HG02943 (cell line): ENCODE measurements around the gene TMPO.
A peak's percentile ranks its signal among the peaks of the same experiment; 100 is the strongest.
"Not testable (repeated sequence)": the region's sequence is repeated elsewhere in the genome, so short reads cannot be mapped to it uniquely, and the experiment has no call there.

Experiments used
- ATAC-seq: cut with Tn5 transposase; IDR thresholded peaks from one replicate; pipeline ENCODE4 v1.9.1; 2021; ENCODE audit warnings: mild to moderate bottlenecking, low read depth, moderate library complexity; ENCODE audit not compliant: unreplicated experiment

TMPO gene, protein sequence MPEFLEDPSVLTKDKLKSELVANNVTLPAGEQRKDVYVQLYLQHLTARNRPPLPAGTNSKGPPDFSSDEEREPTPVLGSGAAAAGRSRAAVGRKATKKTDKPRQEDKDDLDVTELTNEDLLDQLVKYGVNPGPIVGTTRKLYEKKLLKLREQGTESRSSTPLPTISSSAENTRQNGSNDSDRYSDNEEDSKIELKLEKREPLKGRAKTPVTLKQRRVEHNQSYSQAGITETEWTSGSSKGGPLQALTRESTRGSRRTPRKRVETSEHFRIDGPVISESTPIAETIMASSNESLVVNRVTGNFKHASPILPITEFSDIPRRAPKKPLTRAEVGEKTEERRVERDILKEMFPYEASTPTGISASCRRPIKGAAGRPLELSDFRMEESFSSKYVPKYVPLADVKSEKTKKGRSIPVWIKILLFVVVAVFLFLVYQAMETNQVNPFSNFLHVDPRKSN

DNA sequence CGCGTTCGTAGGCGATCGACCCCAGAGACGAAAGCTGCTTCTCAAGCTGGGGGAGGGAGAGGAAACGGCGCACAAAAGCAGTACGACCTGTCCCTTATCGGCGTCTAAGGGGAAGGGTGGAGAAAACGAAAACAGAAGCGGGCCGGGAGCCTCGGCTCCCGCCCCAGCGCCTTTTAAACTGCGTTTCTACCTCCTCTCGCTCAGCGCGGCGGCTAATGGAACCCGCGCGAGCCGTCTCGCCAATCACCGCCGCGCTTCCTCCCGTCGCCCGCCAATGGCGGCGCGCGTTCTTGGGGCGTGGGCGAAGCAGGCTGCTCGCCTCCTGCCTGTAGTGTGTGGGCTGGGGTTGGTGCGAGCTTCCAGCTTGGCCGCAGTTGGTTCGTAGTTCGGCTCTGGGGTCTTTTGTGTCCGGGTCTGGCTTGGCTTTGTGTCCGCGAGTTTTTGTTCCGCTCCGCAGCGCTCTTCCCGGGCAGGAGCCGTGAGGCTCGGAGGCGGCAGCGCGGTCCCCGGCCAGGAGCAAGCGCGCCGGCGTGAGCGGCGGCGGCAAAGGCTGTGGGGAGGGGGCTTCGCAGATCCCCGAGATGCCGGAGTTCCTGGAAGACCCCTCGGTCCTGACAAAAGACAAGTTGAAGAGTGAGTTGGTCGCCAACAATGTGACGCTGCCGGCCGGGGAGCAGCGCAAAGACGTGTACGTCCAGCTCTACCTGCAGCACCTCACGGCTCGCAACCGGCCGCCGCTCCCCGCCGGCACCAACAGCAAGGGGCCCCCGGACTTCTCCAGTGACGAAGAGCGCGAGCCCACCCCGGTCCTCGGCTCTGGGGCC lies at the start of gene TMPO:
Gene TMPO, plus strand, starts transcription at position 304 of the 824 bp plus-strand sequence. Its CDS starts 278 bp downstream, at position 582.
- ATAC-seq, result peak; percentile 90

- no peak for ATAC-seq
Observed at GRCh38 chr12:98465950-98466602, 49.3 kb upstream of the TMPO start.

- no peak for ATAC-seq
Observed at GRCh38 chr12:98466640-98467400, 48.6 kb upstream of the TMPO start.

- no peak for ATAC-seq
Observed at GRCh38 chr12:98469109-98469508, 46.3 kb upstream of the TMPO start.

DNA sequence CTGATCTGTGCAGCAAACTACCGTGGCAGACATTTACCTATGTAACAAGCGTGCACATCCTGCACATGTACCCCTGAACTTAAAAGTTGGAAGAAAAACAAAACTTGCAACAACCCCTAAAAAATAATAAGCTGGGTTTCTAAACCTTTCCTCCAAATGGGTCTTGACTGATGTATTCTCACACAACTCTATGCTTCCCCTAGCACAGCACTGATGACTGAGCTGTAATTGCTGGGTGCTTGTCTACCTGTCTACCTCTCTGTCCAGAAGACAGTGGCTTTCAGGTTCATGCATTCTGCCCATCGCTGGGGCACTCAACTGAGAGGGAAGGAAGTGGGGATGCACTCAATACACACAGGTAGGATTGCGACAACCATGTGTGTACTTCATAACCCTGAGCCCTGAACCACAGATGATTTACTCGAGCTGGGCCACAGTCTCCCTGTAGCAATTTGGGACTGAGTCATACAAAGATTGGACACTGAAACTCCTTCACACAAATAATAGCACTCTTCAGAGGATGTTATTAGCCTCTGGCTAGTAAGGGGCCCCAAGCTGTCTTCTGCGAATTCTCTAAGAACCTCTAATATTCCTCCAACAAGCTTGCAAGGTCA lies 44.8 kb upstream of the TMPO start:
- ATAC-seq, result no peak

DNA sequence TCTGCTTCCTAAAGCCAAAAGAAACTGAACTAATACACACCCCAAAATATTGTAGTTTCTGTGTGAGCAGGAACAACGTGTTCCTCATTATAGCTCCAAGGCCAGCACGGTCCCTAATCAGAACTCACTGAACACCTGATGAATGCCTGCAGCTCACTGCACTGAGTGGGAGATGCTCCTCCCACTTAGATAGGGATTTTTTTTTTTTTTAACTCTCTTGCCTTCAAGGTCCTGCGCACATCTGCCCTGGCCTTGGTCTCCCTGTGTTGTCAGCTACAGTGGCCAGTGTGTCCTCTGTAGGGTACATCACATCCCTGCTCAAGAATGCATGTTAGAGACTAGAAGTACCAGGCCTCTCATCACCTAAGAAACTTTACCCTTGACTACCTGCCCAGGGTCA lies 44.3 kb upstream of the TMPO start:
- no peak for ATAC-seq

- ATAC-seq, result no peak
Observed at GRCh38 chr12:98475565-98475908, 39.9 kb upstream of the TMPO start.

DNA sequence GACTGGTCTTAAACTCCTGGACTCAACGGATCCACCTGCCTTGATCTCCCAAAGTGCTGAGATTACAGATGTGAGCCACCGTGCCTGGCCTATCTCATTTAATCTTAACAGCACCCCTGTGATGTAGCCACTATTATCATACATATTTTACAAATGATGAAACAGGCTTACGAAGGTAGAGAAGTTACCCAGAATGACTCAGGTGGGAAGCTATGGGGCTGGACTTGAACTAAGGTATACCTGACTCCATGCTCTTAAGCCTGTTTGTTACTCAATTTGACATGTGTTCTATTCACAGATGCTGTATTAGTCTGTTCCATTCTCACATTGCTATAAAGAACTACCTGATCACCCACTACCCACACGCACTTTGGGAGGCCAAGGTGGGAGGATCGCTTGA lies 36.8 kb upstream of the TMPO start:
- ATAC-seq, result no peak

- no peak for ATAC-seq
Observed at GRCh38 chr12:98483621-98484503, 31.5 kb upstream of the TMPO start.

GRCh38 chr12:98485792-98486340 lies 29.5 kb upstream of the TMPO start:
- no peak for ATAC-seq

DNA sequence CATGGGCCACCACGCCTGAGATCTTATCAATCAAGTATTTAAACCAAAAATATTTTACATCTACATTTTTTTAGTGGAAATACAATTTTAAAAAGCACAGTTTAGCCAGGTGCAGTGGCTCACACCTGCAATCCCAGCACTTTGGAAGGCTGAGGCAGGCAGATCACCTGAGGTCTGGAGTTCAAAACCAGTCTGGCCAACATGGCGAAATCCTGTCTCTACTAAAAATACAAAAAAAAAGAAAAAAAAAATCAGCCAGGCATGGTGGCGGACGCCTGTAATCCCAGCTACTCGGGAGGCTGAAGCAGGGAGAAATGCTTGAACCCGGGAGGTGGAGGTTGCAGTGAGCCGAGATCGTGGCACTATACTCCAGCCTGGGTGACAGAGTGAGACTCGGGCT lies 27.0 kb upstream of the TMPO start:
- not testable (repeated sequence) for ATAC-seq

GRCh38 chr12:98489176-98489575 lies 26.2 kb upstream of the TMPO start:
- no peak for ATAC-seq

GRCh38 chr12:98490501-98491453 lies 24.6 kb upstream of the TMPO start:
- peak; percentile 93 for ATAC-seq

GRCh38 chr12:98492580-98493140 lies 22.7 kb upstream of the TMPO start:
- no peak for ATAC-seq

- ATAC-seq, result not testable (repeated sequence)
Observed at GRCh38 chr12:98501266-98501629, 14.1 kb upstream of the TMPO start.

- peak; percentile 68 for ATAC-seq
Observed at GRCh38 chr12:98503342-98503591, 12.1 kb upstream of the TMPO start.

- ATAC-seq, result peak; percentile 74
Observed at GRCh38 chr12:98503592-98504367, 11.6 kb upstream of the TMPO start.
